Cortex of kidney (tissue), 1 donor: ENCODE data around the gene IRF4.

Experiments
- DNase-seq: peaks from one replicate; lab custom pipeline; 2025; lab: John Stamatoyannopoulos, UW

Gene IRF4

DNA sequence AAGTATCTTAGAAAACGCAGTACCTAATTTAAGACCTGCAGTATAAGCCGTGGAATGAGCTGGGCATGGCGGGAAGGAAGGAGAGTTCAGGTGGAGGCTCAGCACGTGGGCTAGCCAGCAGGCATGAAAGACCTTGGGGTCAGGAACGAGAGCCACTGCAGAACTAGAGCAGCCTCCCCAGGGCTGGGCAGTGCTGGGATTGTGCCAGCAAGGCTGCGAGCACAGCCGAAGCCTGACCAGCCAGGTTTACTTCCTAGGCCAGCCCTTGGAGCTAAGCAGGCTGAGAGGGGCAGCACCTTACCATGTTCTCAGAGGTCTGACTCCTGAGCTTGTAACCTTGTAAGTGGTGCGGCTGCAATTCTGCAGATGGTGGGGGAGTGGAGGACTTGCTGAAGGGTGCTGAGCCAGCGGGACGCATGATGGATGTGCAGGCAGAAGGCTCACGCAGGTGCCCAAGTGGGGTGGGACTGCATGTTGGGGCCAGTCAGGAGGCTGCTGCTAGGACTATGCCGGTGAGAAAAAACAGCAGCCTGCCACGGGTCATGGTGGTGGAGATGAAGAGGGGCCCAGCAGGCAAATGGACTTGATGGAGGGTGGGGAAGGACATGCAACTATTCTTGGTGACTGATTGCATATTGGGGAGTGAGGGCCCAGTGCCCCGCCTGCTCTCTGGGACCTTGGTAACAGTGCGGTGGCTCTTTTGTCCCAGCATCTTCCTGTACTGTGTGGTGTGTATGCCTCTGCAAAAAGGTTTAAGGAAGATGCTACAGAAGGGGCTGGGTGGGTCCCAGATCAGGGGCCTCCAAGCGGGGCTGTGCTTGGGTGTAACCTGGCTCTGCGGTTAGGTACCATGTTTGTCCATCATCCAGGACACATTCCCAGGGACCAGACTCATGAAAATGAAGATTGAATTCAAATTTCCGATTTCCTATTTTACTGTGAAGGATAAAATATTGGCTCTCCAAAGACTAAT lies 37.6 kb upstream of the IRF4 start:
- no peak for DNase-seq

DNA sequence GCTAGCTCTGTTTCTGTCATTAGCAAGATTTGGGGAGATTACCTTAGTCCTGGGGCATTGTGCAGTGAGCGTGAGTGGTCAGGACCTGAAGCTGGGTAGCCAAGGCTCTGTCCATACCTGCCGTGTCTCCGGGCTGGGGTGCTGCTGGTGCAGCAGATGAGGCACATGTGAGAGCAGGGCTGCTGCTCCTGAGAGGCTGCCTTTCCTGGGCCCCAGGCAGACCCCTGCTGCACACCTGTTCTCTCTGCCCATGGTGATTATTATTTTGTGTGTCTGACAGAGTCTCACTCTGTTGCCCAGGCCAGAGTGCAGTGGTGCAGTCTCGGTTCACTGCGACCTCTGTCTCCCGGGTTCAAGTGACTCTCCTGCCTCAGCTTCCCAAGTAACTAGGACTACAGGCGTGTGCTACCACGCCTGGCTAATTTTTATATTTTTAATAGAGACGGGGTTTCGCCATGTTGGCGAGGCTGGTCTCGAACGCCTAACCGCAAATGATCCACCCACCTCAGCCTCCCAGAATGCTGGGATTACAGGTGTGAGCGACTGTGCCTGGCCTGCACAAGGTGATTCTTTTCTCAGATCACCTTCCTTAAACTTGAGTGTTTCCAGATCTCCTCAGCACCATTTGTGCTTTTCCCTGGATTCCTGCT lies 36.8 kb upstream of the IRF4 start:
- no peak for DNase-seq

DNA sequence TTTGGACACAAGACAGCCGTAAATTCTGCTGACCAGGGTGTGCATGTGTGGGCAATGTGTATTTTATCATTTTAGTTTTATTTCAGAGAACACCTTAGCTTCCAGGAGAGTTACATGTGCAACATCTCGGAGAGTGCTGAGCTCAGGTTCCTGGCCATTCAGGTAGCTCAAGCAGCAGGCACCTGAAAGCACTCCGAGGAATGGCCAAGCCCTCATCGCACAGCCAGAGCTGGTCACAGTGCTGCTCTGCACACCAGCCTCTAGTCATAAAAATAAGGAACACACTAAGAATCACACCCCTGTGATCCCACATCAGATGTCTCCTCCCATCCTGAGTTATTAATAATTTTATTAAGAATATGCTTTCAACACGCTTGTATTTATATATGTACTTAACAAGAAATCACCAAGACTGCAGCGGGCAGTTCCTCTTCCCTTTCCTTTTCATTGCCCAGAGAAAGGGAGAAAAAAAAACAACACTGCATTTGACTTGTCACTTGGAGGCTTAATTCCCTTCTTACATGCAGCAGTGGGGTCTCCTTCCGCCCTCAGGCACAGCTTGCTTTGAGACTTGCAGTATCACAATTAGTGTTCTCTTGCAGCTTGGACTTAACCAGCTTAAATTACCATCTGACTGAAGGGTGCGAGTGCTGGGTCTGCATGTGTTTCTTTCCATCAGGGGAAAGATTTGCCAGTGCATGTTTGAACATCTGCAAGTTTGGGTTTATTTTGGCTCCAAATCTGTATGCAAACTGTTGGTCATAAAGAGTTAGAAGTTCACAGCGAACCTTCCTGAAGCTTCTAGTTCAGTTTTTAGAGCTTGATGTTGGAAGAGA lies 36.0 kb upstream of the IRF4 start:
- no peak for DNase-seq

DNA sequence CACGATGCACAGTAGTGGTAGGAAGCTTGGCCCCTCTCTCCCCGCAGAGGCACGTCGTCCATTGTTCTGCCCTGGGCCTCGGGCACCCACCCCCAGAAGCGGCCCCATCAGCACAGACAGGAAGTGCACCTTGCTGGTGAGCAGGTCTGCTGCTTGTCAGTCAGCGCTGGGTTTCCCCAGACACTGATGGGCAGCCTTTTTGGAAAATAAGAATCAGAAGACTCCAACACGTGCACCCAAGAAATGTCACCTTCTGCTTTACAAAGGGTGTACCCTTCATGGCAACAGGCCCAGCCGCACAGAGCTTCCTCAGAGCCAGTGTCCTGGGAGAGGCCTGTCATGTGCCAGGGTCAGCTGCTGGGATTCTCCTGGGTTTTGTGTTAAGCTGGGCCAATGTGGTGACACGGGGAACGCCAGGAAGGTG lies 34.7 kb upstream of the IRF4 start:
- no peak for DNase-seq

- DNase-seq, result no peak
Measured at GRCh38 chr6:357261-357790, 34.2 kb upstream of the IRF4 start.

DNA sequence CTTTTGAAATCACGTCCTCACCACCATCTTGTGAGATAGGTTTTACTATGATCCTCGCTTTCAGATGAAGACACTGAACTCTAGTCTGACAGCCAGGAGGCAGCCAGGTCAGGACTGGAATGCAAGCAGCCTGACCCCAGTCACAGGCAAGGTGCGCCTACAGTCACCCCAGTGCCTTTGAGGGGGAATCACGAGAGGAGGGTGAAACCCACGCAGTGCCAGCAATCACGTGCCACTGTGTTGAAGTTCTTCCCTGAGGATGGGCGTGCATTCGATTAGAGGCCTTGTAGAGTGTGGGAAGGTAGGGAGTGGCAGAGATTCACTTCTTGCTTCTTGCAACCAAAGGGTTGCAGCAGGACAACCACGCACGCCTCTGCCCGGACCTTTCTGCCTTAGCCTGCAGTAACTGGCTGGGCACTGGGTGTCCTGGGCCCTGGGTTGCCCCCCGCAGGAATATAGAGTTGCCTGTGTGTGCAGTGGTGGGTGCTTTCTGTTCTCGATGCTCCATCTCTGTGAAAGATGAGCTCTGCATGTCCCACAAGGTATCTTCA lies 33.7 kb upstream of the IRF4 start:
- DNase-seq, result no peak

GRCh38 chr6:358432-358831 lies 33.1 kb upstream of the IRF4 start:
- DNase-seq, result no peak

- no peak for DNase-seq
Measured at GRCh38 chr6:358847-359246, 32.7 kb upstream of the IRF4 start.

- DNase-seq, result no peak
Measured at GRCh38 chr6:359261-360035, 32.1 kb upstream of the IRF4 start.

DNA sequence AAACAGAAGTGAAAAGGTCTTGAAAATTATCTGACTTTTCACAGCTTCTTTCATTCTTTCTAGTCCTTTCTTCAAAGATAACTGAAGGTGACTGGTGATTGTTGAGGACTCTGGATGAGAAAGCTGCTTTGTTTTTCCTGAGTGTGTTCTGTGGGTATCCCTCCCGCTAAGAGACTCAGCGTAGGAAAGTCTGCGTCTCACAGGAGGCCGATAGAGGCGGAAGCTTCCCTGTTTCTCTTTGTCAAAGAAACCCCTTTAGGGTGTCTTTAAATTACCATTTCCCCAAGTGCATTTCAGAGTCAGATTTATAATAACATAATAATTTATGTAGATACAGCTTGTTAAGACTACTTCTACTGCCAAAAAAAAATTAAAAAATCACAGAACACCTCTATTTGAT lies 31.2 kb upstream of the IRF4 start:
- no peak for DNase-seq

GRCh38 chr6:360764-361373 lies 30.7 kb upstream of the IRF4 start:
- DNase-seq, result no peak

GRCh38 chr6:361411-362132 lies 30.0 kb upstream of the IRF4 start:
- no peak for DNase-seq

GRCh38 chr6:362231-362923 lies 29.2 kb upstream of the IRF4 start:
- DNase-seq, result no peak

DNA sequence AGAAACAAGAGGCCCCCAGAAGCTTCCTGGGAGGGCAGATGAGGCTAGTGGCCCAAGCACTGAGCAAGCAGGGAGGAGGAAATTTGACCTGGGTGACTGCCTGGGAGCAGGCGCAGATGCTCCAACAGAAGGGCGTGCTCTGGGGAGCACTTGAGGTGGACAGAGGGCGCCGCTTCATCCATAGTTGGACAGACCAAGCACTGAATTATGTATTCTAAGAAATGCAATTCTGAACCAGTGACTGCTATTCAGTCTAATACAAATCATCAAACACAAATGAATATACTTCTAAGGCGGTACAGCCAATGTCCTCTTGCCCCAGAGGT lies 28.7 kb upstream of the IRF4 start:
- no peak for DNase-seq

- no peak for DNase-seq
Measured at GRCh38 chr6:363291-363690, 28.3 kb upstream of the IRF4 start.

DNA sequence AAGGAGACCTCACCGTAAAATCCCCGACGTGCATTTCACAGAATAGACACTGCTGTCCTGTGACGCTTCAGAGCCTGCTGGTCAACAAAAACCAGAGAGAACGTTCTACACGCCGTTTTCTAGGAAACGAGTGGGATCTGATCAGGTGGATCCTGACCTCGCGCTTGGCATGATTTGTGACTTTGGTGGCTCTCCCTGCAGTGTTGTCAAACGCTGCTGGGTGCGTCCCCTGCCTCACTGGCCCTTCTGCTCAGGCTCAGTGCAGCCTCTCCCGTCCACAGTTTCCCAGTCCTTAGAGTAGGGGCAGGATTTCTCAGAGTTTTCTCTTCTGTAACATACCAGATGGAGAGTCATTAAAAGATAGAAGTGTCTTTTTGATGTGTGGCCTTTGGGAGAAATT lies 27.6 kb upstream of the IRF4 start:
- no peak for DNase-seq

- no peak for DNase-seq
Measured at GRCh38 chr6:364609-365540, 26.7 kb upstream of the IRF4 start.

GRCh38 chr6:365835-366234 lies 25.7 kb upstream of the IRF4 start:
- no peak for DNase-seq
